Pons (tissue), 1 donor: ENCODE measurements around the gene IL4R.
"Not testable (repeated sequence)": the region's sequence is repeated elsewhere in the genome, so short reads cannot be mapped to it uniquely, and the experiment has no call there.

ENCODE experiments used
- DNase-seq: peaks from one replicate; pipeline ENCODE4 v3.0.0-alpha.2; 2016; ENCODE audit warnings: low spot score

The IL4R gene

GRCh38 chr16:27381236-27381635 is 67.5 kb downstream of the IL4R start:
- no peak for DNase-seq

DNA sequence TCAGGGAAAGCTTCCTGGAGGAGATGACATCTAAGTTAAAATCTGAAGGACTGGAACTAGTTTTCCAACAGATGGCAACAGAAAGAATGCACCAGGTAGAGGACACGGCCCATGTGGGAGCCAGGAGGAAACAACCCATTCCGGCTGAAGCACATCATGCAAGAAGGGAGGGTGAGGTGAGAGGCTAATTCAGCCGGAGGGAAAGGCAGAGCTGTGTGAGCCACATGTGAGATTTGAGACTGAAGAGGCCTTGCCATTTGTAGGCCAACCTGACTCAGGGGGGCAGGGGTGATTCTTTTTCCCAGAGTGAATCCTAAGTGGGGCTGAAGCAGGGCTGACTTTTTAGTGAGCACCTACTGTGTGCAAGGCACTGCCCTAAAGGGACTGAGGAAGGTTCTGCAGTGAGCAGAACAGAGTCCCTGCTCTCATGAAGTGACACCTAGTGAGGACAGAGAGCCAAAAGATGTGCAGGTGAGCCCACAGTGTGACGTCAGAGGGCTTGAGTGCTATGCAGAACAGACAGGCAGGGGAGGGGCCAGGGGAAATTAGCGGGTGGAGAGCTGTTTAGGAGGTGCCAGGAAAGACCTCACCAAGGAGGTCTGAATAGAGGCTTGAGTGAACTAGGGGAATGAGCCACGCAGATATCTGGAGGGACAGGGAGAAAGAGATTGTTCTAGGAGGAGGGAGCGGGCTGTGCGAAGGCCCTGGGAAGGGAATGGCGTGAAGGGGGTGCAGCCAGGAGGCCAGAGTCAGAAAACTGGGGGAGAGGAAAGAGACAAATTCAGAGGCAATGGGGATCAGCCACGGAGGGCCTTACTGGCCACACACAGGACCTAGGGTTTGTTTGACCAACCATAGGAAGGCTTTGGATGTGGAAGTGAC is 68.4 kb downstream of the IL4R start:
- no peak for DNase-seq

DNA sequence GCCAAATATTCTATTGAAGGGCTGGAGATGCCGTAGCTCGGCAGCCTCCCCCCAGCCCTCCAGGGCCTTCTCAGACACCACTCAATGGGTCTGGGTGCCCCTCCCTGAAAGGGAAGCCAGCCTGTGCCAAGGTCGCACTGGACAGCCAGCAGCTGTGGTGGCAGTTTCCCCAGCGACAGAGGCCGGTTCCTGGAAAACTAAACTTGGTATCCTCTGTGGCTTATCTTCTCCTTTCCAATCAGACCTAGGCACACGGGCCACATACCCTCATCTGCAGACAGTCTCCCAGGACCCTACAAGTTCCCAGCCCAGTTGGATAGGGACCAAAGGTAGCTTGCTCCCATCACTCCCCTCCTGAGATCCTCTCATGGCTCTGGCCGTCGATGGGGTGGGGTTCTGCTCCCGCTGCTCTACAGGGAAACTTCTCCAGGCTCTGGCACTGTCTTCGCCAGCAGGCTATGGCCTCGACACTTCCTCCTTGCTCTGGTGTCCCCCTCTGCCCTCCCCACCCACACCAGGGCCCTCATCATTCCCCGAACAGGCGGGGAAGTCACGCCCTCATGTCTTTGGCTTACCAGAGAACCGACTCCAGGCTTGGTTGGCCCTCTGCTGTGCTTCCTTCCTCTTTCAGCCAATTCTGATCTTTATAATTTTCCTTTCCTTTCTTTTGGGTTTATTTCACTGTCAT is 69.9 kb downstream of the IL4R start:
- DNase-seq: peak; percentile 35

GRCh38 chr16:27384425-27384824 is 70.7 kb downstream of the IL4R start:
- no peak for DNase-seq

DNA sequence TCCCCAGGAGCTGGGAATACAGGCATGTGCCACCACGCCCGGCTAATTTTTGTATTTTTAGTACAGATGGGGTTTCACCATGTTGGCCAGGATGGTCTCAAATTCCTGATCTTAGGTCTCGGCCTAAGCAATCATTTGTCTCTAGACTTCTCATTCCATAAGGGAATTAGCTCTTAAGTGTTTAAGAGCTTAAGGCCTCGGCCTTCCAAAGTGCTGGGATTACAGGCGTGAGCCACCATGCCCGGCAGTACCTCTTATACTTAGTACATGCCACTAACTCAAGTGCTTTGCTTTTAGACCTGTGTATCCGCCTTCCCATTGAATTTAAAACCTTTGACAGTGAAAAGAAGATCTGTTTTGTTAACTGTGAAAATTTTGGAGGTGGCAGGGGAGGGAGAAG is 71.6 kb downstream of the IL4R start:
- no peak for DNase-seq

- no peak for DNase-seq
Measured at GRCh38 chr16:27386674-27387073, 72.9 kb downstream of the IL4R start.

DNA sequence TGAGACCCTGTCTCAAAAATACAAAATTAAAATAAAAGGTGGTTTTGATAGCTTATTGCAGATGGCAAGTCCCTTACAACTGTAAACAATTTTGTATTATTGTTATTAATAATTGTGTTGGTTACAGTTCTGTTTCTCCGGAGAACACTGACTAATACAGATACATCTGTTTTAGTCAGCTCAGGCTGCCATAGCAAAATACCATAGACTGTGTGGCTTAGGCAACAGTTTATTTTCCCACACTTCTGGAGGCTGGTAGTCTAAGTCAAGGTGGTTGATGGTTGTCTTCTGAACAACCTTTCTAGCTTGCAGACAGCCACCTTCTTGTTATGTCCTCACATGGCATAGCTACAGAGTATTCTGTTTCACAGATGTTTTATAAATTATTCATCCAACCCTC is 74.0 kb downstream of the IL4R start:
- DNase-seq: no peak

DNA sequence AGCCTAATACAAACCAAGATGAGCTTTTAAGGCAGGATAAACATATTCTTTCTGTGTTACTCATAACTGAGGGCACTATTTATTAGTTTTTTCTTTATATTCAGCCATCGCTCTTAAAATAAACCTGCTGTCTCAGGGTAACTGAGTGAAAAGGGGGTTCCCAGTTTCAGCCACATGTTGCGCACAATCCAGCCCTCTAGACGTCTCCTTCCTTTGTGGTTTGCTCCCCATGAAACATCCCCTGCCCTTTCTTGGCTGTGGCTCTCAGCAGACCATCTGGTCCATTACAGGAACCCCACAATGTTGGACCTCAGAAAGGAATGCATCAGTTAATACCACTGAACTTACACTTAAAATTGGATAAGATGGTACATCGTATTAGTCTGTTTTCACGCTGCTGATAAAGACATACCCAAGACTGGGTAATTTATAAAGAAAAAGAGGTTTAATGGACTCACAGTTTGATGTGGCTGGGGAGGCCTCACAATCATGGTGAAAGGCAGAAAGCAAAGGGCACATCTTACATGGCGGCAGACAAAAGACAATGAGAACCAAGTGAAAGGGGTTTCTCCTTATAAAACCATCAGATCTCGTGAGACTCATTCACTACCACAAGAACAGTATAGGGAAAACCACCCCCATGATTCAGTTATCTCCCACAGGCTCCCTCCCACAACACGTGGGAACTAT is 75.6 kb downstream of the IL4R start:
- DNase-seq: peak; percentile 22

DNA sequence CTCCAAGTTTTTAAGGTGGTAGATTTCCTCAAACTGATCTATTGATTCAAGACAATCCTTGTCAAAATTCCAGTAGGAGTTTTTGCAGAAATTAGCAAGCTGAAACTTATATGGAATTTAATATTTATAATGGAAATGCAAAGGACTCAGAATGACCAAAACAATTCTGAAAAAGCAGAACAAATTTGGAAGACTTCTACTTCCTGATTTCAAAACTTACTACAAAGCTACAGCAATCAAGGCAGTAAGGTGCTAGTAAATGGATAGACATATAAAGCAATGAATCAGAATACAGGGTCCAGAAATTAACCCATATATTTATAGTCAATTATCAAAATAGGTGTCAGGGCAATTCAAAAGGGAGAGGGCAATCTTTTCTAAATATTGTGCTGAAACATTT is 76.4 kb downstream of the IL4R start:
- DNase-seq: no peak

DNA sequence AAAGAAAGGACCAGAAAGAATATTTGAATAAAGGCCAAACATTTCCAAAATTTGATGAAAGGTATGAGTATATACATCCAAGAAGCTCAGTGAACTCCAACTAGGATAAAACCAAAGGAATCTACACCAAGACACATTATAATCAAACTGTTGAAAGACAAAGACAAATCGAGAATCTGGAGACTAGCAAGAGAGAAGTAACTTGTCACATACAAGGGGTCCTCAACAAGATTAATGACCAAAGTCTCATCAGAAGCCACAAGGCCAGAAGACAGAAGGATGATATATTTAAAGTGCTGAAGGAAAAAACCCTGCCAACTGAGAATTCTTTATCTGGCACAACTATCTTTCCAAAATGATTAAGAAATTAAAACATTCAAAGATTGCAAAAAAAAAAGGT is 78.9 kb downstream of the IL4R start:
- no peak for DNase-seq

GRCh38 chr16:27394516-27394915 is 80.7 kb downstream of the IL4R start:
- DNase-seq: no peak

GRCh38 chr16:27398341-27398893 is 84.6 kb downstream of the IL4R start:
- DNase-seq: not testable (repeated sequence)

GRCh38 chr16:27398894-27399853 is 85.4 kb downstream of the IL4R start:
- DNase-seq: peak; percentile 5

- no peak for DNase-seq
Measured at GRCh38 chr16:27399969-27400368, 86.2 kb downstream of the IL4R start.

GRCh38 chr16:27400751-27401620 is 87.2 kb downstream of the IL4R start:
- DNase-seq: peak; percentile 20

DNA sequence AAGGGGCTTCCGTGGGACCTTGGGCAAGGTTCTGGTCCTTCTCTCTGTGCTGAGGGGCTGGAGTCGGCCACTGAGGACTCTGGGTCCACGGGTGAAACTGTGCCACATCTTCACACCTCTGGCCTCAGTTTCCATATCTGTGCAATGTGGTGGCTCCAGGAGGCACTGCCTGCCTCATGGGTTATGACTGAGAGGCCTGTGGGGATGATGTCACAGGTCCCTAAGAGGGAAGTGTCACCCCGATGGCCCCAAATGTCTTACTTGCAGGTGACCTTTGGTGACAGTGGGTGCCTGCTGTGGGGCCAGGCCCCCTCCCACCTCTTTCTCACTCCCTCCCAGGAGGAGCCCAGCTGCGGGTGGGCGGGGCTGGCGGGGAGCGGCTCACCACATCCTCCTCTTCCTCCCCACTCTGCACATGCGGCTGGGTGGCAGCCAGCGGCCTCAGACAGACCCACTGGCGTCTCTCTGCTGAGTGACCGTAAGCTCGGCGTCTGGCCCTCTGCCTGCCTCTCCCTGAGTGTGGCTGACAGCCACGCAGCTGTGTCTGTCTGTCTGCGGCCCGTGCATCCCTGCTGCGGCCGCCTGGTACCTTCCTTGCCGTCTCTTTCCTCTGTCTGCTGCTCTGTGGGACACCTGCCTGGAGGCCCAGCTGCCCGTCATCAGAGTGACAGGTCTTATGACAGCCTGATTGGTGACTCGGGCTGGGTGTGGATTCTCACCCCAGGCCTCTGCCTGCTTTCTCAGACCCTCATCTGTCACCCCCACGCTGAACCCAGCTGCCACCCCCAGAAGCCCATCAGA is 88.2 kb downstream of the IL4R start, which contains the start of gene IL21R:
Gene IL21R (plus strand): TSS at position 407 of the 801 bp plus-strand sequence. CDS start 27,898 bp downstream, outside the sequence.
- peak; percentile 37 for DNase-seq

DNA sequence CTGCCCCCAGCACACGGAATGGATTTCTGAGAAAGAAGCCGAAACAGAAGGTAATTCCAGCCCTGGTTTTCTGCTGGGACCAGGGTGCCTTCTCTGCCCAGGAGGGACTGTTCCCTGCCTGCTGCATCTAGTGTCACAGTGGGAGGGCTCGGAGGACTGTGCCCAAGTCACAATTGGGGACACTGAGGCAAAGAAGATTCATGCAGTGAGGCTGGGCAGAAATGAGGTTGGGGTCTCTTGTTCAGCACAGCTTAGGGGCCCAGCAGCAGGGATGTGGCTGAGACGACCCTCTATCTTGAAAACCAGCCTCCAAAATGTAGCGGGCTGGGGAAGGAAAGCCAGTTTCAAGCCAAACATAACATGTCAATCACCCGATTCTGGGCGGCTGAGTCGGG is 88.8 kb downstream of the IL4R start:
- DNase-seq: no peak

DNA sequence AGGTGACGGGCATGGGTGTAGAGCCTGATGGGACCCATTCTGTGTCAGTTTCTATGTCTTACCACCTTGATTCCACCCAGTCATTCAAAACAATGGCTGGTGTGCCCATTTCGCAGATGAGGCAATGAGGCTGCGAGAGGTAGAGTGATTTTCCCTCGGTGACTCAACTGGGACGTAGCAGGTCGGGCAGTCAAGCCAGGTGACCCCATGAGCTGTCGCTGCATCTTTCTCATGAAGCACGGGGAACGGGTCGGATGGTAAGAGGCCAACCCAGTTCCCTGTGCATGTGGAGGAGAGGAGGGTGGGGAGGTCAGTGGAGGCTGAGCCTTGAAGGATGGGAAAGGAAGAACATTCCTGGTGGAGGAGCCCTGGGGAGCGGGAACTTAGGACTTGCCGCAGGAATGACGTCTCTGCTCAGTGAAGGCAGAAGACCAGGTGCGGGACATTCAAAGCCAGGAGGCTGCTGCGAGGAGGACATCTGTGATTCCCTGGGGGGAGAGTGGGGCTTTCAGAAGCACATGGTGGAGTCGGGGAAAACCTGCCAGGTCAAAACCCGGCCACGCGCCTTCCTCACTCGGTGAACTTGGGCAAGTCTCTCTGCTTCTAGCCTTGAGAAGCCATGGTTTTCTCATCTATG is 89.3 kb downstream of the IL4R start:
- DNase-seq: no peak

DNA sequence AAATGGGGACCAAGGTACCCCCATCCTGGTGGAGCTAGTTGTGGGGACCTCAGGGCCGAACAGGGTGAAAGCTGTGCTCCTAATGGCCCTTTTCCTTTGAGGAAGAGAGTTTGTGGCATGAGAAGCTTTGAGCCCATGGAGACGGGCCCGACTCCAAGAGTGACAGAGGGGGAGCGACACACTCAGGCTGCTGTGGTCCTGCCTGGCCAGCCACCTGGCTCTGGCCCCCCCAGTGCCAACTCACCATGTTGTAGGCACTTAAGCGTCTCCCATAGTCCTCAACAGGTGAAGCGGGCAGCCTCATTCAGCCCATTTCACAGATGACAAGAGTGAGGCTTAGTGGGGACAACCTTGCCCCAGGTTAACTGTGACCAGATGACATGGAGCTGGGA is 89.8 kb downstream of the IL4R start:
- no peak for DNase-seq
